H54 (cell line): ENCODE data around the gene CCT7.

Experiments
- DNase-seq: peaks from one replicate; pipeline ENCODE4 v3.0.0; 2011; ENCODE audit warnings: low spot score, mixed read lengths; ENCODE audit not compliant: insufficient read length
- FAIRE-seq: peaks from 3 replicates; lab custom pipeline; 2011; peaks lifted over from hg19 to GRCh38; lab: Jason Lieb, UNC
- POLR2A ChIP-seq: IDR thresholded peaks from 2 replicates; pipeline ENCODE4 v1.6.1; 2011; ENCODE audit warnings: low read depth, mild to moderate bottlenecking, low read length

CCT7 gene

DNA sequence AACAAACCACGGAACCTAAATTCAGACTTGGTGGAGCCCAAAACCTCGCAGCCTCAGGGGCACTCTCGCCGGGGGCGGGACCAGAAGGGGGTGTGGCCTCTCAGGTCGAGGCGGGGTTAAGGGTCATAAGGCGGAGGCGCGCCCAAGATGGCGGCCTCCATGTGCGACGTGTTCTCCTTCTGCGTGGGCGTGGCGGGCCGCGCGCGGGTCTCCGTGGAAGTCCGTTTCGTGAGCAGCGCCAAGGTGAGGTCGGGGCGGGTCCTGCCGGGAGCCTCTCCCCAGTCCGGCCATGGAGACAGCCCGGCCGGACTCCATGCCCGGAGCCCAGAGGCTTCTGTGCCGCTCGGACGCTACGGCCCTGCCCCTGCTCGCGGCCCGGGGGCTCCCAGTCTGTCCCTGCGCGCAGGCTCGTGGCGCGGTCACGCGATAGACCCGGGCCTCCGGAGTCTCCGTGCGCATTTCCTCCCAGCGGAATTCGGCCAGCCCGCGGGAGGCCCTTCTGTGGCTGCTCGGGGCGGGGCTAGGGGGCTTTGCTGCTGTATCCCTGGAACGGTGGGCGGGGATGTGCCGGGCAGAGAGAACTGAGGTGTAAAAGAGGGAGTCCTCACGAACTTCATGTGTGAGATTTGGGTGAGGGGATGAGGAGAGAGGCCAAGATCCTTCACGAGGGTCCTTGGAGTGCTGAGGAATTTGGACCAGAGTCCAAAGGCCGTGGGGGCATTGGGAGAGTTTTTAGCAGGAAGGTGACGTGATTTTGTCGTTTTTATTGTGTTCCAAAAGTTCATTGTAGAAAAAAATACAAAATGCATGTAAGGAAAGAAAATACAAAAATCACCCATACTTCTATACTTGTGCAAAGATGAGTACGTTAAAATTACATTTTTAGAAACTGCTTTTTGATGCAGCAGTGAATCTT lies 19.7 kb upstream of the CCT7 start, which contains the start of gene SMYD5:
Gene SMYD5 (plus strand): TSS at position 126 of the 916 bp plus-strand sequence. CDS start 22 bp downstream, at position 148.
- FAIRE-seq = no peak
- TF ChIP-seq POLR2A = 0 out of 2 replicates have a peak, but pooled peaks have one; percentile 13
- peak; percentile 77 for DNase-seq

DNA sequence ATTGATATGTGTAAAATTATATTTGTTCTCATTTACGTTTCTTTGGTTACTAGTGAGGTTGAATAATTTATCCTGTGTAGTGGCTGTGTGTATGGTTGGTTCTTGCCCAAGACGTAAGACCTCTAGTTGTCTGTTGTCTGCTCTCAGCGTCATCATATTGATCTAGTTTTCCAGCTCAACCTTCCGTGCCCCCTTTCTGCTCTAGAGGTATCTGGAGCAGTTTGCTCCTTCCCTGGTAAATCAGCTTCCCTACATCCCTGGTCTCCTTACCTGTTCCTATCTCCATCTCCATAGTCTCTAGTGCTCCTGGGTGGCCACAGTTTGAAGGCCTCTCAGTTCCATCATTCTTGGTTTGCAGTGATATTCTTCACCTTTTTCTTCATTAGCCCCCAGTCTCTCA lies 18.9 kb upstream of the CCT7 start:
- DNase-seq (no peak), FAIRE-seq (no peak)
- no peak for TF ChIP-seq POLR2A

DNA sequence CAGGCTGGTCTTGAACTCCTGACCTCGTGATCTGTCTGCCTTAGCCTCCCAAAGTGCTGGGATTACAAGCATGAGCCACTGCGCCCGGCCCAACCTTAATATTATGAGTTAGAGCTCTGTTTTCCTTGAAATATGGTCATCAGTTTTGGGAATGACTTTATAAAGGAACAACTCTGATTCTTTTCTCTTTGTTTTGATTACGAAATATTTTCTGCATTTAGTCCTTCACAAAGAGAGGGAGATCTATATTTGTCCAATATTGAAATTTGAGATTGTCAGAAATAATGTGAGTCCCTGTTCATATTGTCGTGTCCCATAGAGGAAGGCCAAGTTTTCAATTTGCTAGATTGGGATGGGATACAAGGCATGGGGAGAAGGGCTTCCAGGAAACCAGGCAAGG lies 16.9 kb upstream of the CCT7 start:
- DNase-seq = no peak
- no peak for FAIRE-seq
- no peak for TF ChIP-seq POLR2A

DNA sequence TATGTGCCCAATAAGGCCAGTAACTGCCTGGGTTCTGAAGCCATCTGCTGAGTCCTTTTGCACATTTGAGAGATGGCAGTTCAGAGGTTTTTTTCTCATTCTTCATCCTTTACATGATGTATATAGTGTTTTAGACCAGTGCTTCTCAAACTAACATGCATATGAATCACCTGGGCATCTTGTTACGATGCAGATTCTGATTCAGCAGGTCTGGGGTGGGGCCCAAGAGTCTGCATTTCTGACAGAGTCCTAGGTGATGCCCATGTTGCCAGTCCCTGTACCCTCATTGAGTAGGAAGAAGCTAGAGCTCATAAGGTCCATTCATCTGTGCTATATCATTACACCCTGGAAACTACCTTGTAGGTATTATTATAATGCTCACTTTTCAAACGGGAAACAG lies 16.3 kb upstream of the CCT7 start:
- TF ChIP-seq POLR2A = no peak
- FAIRE-seq (no peak), DNase-seq (no peak)

DNA sequence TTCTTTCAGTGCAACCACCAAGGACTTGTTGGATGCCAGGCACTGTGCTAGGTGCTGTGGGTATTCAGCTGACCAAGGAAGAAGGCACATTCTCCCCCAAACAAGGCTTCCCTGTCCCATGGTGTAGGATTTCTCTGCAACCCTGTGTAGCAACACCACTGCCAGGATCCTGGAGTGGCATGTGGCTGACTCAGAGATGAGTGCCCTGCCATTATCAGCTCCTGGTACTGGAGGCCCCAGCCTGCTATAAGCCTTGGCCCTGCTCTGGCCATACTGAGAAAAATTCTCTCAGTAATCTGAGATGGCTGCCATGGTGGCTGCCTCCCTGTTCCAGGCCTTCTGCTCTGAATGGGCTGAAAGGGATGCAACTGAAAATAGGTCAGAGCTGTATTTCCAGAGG lies 15.8 kb upstream of the CCT7 start:
- FAIRE-seq = no peak
- DNase-seq = peak; percentile 69
- TF ChIP-seq POLR2A = no peak

DNA sequence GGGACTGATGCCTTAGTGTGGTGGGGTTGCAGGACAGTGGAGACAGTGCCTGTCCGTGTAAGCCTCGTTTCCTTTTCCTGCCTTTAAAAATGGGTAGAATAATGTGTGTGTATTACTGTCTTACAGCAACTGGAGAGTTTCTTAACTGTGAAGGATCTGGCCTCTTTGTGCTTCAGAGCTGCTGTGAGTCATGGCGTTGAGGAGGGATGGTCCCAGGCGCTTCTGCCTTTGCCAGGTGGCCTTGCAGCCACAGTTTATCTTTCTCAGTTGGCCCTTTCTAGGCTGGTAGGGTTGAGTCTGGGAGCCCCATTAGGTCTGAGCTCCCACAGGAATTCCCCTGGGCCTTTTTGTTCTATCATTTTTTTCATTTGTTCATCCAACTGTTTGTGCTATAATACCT lies 10.3 kb upstream of the CCT7 start:
- DNase-seq (no peak), FAIRE-seq (no peak)
- no peak for TF ChIP-seq POLR2A

DNA sequence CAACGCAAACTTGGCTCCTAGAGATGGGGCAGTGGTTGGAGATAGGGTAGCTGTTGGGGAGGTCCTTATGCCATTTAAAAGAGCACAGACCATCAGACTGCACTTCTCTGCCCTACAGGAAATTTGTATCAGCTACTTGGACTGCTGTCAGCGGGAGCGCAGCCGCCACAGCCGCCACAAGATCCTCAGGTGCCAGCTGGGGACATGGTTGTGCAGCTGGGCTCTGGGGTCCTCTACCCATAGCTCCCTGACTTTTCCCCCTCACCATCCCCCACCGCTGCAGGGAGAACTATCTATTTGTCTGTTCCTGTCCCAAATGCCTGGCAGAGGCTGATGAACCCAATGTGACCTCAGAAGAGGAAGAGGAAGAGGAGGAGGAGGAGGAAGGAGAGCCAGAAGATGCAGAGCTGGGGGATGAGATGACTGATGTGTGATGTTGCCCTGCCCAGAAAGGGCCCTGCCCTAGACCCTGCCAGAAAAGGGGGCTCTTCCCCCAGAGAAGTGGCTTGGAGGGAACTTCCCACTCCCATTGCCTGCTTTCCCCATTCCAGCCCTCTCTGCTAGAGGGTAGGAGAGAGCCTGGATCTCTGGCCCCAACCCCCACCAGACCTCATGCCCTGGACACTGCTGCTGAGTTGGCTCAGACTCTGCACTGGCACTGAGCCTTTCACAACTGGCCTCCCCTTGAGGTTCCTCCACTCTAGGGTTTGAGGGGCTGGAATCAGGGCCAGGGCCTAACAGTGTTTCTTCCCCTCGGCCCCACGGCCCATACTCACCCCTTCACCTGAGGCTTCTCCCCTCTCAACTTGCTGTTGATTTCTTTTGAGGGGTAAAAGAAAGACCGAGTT lies 8.4 kb upstream of the CCT7 start:
- FAIRE-seq = no peak
- no peak for TF ChIP-seq POLR2A
- no peak for DNase-seq

DNA sequence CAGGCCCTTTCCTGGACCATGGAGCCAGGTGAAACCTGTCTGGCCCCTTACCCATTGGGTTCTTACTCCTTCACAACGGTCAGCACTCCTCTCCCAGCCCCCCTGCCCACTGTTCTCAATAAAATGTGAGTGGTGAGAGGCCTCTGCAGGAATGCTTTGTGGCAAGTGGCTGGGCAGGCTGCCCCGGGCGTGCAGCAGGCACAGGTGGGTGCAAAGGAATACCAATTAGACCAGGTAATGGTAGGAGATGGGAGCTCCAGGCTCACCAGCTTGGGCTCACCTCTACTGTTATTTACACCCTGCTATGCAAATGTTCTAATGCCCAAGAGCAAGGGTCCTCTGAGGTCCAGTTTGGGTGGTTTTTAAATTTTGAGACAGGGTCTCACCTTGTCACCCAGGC lies 7.0 kb upstream of the CCT7 start:
- TF ChIP-seq POLR2A = no peak
- DNase-seq = no peak
- FAIRE-seq = no peak

DNA sequence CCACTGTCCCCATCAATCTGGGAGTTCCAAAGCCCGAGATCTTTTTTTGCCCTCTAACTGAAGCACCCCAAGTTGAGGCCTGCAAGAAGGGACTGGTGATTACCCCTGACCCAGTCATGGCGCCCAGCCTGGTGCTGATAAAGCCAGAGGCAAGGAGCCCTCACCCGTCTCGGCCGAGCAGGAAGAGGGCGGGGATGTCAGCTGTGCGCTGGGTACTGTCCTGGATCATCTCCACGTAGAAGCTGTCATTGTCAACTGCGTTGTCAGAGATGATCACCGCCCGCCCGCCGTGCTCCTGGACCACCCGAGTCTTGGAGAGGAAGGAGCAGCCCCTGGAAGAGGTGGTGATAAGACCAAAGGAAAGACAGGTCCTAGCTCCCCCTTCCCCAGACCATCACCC lies 5.5 kb upstream of the CCT7 start:
- no peak for TF ChIP-seq POLR2A
- DNase-seq (no peak), FAIRE-seq (no peak)

DNA sequence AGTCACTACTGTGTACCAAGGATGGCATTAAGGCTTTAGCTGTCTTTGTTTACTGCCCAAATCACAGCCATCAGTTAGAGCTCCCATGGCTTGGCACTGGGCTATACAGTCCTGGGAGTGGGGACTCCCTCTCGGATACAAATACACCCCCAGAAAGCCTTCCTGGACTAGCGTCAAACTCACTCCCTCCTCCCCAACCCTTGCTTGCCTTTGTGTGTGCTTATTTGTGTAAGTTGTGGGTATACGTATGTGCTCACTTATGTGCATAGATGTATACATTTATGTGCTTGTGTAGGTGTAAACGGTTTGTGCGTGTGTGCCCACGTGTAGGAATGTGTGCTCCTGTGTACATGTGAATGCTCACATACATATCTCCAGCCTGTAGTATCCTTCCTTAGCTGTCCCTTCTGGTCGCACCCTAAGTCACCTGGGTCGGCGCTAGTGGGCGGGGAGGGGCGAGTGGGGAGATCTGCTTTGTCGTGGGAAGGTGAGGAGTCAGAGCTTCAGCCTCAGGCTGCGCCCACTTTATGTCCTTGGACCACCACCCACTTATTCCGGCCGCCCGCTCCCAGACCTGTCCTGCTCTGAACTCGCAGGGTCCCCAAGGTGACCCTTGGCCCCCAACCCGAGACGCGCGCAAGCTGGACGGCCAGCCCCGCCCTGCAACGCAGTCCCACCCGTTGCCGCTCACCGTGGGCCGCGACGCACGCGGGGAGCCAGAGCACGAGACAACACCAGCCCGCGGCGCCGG lies 1.5 kb upstream of the CCT7 start:
- FAIRE-seq (no peak), DNase-seq (no peak)
- TF ChIP-seq POLR2A = no peak

DNA sequence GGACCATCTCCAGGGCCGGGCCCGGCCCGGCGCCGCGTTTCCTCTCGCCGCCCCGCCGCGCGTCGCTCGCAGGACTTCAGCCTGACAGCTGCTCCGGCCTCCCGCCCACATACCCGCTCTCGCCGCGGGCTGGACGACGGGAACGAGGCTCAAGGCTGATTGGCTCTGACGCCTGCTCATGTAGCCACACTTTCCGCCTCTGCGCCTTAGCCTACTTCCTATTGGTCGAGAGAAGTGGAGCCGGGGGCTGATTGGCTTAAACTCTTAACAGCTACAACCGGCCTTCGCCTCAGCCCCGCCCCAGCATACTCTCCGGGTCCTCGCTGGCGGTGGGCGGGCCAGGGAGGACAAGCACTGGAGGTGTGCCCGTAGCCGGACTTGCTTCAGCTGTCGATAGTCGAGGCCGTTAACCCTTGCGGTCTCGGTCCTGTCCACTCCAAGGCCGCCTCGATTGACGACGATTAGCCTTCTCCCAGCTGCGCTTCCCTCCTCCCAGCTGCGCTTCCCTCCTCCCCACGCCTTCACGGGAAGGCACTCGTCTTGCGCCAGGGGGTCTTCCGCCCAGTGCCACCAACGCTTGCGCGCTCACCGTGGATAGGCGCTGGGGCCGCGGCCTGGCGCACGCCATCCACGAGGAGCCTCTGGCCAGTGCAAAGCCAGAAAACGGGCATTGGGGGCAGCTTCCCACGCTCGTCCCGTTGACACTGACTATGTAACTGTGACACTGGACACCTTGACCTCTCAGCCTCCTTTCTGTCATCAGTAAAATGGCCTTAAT lies 765 bp upstream of the CCT7 start, which contains the start of gene PRADC1:
Gene PRADC1 (minus strand): TSS at position 86 of the 778 bp plus-strand sequence. CDS start 79 bp downstream, at position 7.
- TF ChIP-seq POLR2A = peak; percentile 51
- peak; percentile 84 for FAIRE-seq
- DNase-seq = peak; percentile 95

DNA sequence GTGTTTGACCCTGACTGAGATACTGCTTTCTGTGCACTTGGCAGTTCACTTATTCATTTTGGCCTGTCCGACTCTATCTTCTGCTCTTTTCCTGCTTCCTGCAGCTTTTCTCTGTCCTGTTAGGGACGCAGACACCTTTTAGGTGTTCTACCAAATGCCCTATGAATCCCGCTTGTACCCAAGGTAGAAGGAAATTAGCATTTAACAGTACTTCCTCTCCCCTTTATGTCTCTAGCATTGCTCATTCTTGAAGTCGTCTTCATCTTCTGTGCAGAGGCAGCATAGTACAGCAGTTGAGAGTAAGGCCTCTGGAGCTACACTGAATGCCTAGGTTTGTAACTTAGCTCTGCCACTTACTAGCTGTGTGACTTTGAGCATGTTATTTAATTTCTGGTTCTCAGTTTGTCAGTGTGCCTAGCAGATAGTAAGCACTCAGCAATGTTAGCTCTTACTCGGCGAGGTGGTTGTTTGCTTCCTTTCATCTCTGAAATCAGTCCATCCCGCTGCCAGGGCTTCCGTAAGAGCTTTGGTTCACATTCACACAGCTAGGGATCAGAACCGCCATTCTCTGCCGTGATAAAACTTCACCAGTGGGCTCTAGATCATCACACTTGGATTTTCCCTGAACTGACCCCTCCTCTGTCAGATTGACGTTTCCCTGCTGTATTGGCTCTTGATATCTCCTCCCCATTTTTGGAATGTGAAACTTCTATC lies 1.4 kb downstream of the CCT7 start:
- FAIRE-seq = no peak
- DNase-seq = no peak

More for the DNA sequence above, 1.4 kb downstream of the CCT7 start:
- TF ChIP-seq POLR2A = no peak
